GM12878 (cell line): ENCODE measurements around the gene AHNAK2. TPM values are rescaled to one million over a fixed set of nuclear protein-coding genes. Genes with fewer than 3 reads are reported as not detected.

Experiments used
- polyA plus RNA-seq, 11 experiments: library from polyadenylated mRNA; depleted of rRNA in 4 of 11; unstranded in 6 of 11; stranded (reverse) in 5 of 11; fragments of >200 nt; fragmentation: Nextera tagmentation in 4 of 11; fragmentation: Illumina TruSeq in 1 of 11; extraction: Ambion mirVana in 4 of 11; extraction: Trizol in 1 of 11; gene quantifications; 1 replicate in 1 of 11; 2 replicates in 10 of 11; pipeline versions ENCODE4 v1.2.1 to v1.2.3, GENCODE V29; 2011 to 2016; ENCODE audit warnings: inconsistent platforms in 2 of 11, missing spikeins in 2 of 11, low read depth in 1 of 11
- total RNA-seq, 4 experiments: library from RNA; depleted of rRNA in 3 of 4; stranded (reverse); fragments of >200 nt in 3 of 4; fragmentation: Illumina TruSeq in 1 of 4; extraction: Trizol in 1 of 4; gene quantifications; 2 replicates each; pipeline versions ENCODE4 v1.2.1 to v1.2.3, GENCODE V29; 2013 to 2021

The AHNAK2 gene
- total and polyA plus RNA-seq, 10 of the 15 experiments (the other 5 are each of a cell fraction or from before 2014, with no cell fraction given) = 0.03 to 0.10 TPM; not detected in 8

Other genes with a start within 250 kb of the AHNAK2 start
Only the 7 nearest of the 10 such genes appear.
- gene AKT1, start 182.6 kb downstream of the AHNAK2 start, total RNA-seq (2014; rRNA removed) = 70.8 and 83.6 TPM in 2 replicates
- gene AKT1, start 182.6 kb downstream of the AHNAK2 start, total RNA-seq (2014; rRNA removed; fragmentation: Illumina TruSeq; extraction: Trizol) = 55.9 and 62.4 TPM in 2 replicates
- gene AKT1, start 182.6 kb downstream of the AHNAK2 start, total RNA-seq (2021) = 102 and 110 TPM in 2 replicates
- 44.8 and 70.3 TPM in 2 replicates for gene AKT1, start 182.6 kb downstream of the AHNAK2 start, polyA plus RNA-seq (2011; rRNA removed)
- 19.3 and 55.4 TPM in 2 replicates for gene AKT1, start 182.6 kb downstream of the AHNAK2 start, polyA plus RNA-seq (2014; fragmentation: Illumina TruSeq; extraction: Trizol)
- 1 to 10 TPM in 1 of 2 experiments, under 1 TPM in 1; 0.63 to 1.4 TPM for gene AKT1, start 182.6 kb downstream of the AHNAK2 start, polyA plus RNA-seq (2014; fragmentation: Nextera tagmentation; extraction: Ambion mirVana)
- gene AKT1, start 182.6 kb downstream of the AHNAK2 start, polyA plus RNA-seq (2014; rRNA removed) = 92.3 and 101 TPM in 2 replicates
- 1 to 10 TPM; 9.0 to 9.2 TPM for gene AKT1, start 182.6 kb downstream of the AHNAK2 start, polyA plus RNA-seq (2016; fragmentation: Nextera tagmentation; extraction: Ambion mirVana)
- 0.33 and 0.68 TPM in 2 replicates for gene ZBTB42, start 177.3 kb downstream of the AHNAK2 start, total RNA-seq (2014; rRNA removed)
- 0.46 and 0.54 TPM in 2 replicates for gene ZBTB42, start 177.3 kb downstream of the AHNAK2 start, total RNA-seq (2014; rRNA removed; fragmentation: Illumina TruSeq; extraction: Trizol)
- 1.2 and 1.3 TPM in 2 replicates for gene ZBTB42, start 177.3 kb downstream of the AHNAK2 start, total RNA-seq (2021)
- gene ZBTB42, start 177.3 kb downstream of the AHNAK2 start, polyA plus RNA-seq (2011; rRNA removed) = 0.10 and 0.22 TPM in 2 replicates
- 0.13 TPM in 1 of 2 replicates, not detected in the other for gene ZBTB42, start 177.3 kb downstream of the AHNAK2 start, polyA plus RNA-seq (2014; fragmentation: Illumina TruSeq; extraction: Trizol)
- under 1 TPM in 1 of 2 experiments, not detected in 1; 0.05 TPM for gene ZBTB42, start 177.3 kb downstream of the AHNAK2 start, polyA plus RNA-seq (2014; fragmentation: Nextera tagmentation; extraction: Ambion mirVana)
- gene ZBTB42, start 177.3 kb downstream of the AHNAK2 start, polyA plus RNA-seq (2014; rRNA removed) = 0.51 and 0.94 TPM in 2 replicates
- under 1 TPM in 1 of 2 experiments, not detected in 1; 0.23 TPM for gene ZBTB42, start 177.3 kb downstream of the AHNAK2 start, polyA plus RNA-seq (2016; fragmentation: Nextera tagmentation; extraction: Ambion mirVana)
- 0.06 and 0.16 TPM in 2 replicates for gene CEP170B, start 113.1 kb downstream of the AHNAK2 start, total RNA-seq (2014; rRNA removed)
- 0.04 and 0.05 TPM in 2 replicates for gene CEP170B, start 113.1 kb downstream of the AHNAK2 start, total RNA-seq (2014; rRNA removed; fragmentation: Illumina TruSeq; extraction: Trizol)
- 0.44 and 0.51 TPM in 2 replicates for gene CEP170B, start 113.1 kb downstream of the AHNAK2 start, total RNA-seq (2021)
- 0.03 TPM in 1 of 2 replicates, not detected in the other for gene CEP170B, start 113.1 kb downstream of the AHNAK2 start, polyA plus RNA-seq (2011; rRNA removed)
- 0.01 TPM in 1 of 2 replicates, not detected in the other for gene CEP170B, start 113.1 kb downstream of the AHNAK2 start, polyA plus RNA-seq (2014; fragmentation: Illumina TruSeq; extraction: Trizol)
- not detected for gene CEP170B, start 113.1 kb downstream of the AHNAK2 start, polyA plus RNA-seq (2014; fragmentation: Nextera tagmentation; extraction: Ambion mirVana)
- gene CEP170B, start 113.1 kb downstream of the AHNAK2 start, polyA plus RNA-seq (2014; rRNA removed) = 0.12 and 0.24 TPM in 2 replicates
- gene CEP170B, start 113.1 kb downstream of the AHNAK2 start, polyA plus RNA-seq (2016; fragmentation: Nextera tagmentation; extraction: Ambion mirVana) = not detected
- 32.1 and 43.2 TPM in 2 replicates for gene PLD4, start 53.5 kb downstream of the AHNAK2 start, total RNA-seq (2014; rRNA removed)
- 7.2 and 9.1 TPM in 2 replicates for gene PLD4, start 53.5 kb downstream of the AHNAK2 start, total RNA-seq (2014; rRNA removed; fragmentation: Illumina TruSeq; extraction: Trizol)
- gene PLD4, start 53.5 kb downstream of the AHNAK2 start, total RNA-seq (2021) = 54.3 and 57.7 TPM in 2 replicates
- gene PLD4, start 53.5 kb downstream of the AHNAK2 start, polyA plus RNA-seq (2011; rRNA removed) = 0.04 and 0.20 TPM in 2 replicates
- gene PLD4, start 53.5 kb downstream of the AHNAK2 start, polyA plus RNA-seq (2014; fragmentation: Illumina TruSeq; extraction: Trizol) = 2.7 and 5.3 TPM in 2 replicates
- gene PLD4, start 53.5 kb downstream of the AHNAK2 start, polyA plus RNA-seq (2014; fragmentation: Nextera tagmentation; extraction: Ambion mirVana) = under 1 TPM; 0.27 to 0.37 TPM
- 36.3 and 46.7 TPM in 2 replicates for gene PLD4, start 53.5 kb downstream of the AHNAK2 start, polyA plus RNA-seq (2014; rRNA removed)
- 10 to 100 TPM; 10.6 to 13.0 TPM for gene PLD4, start 53.5 kb downstream of the AHNAK2 start, polyA plus RNA-seq (2016; fragmentation: Nextera tagmentation; extraction: Ambion mirVana)
- gene CLBA1, start 7.4 kb upstream of the AHNAK2 start, total RNA-seq (2014; rRNA removed) = 0.76 and 0.96 TPM in 2 replicates
- 0.45 and 0.74 TPM in 2 replicates for gene CLBA1, start 7.4 kb upstream of the AHNAK2 start, total RNA-seq (2014; rRNA removed; fragmentation: Illumina TruSeq; extraction: Trizol)
- 0.56 and 0.90 TPM in 2 replicates for gene CLBA1, start 7.4 kb upstream of the AHNAK2 start, total RNA-seq (2021)
- gene CLBA1, start 7.4 kb upstream of the AHNAK2 start, polyA plus RNA-seq (2011; rRNA removed) = 0.38 and 0.59 TPM in 2 replicates
- 0.24 and 0.62 TPM in 2 replicates for gene CLBA1, start 7.4 kb upstream of the AHNAK2 start, polyA plus RNA-seq (2014; fragmentation: Illumina TruSeq; extraction: Trizol)
- gene CLBA1, start 7.4 kb upstream of the AHNAK2 start, polyA plus RNA-seq (2014; fragmentation: Nextera tagmentation; extraction: Ambion mirVana) = under 1 TPM in 1 of 2 experiments, not detected in 1; 0.07 TPM
- 0.72 and 1.1 TPM in 2 replicates for gene CLBA1, start 7.4 kb upstream of the AHNAK2 start, polyA plus RNA-seq (2014; rRNA removed)
- gene CLBA1, start 7.4 kb upstream of the AHNAK2 start, polyA plus RNA-seq (2016; fragmentation: Nextera tagmentation; extraction: Ambion mirVana) = 1 to 10 TPM in 1 of 2 experiments, under 1 TPM in 1; 0.62 to 1.1 TPM
- gene CDCA4, start 42.7 kb upstream of the AHNAK2 start, total RNA-seq (2014; rRNA removed) = 59.0 and 62.9 TPM in 2 replicates
- 28.7 and 30.1 TPM in 2 replicates for gene CDCA4, start 42.7 kb upstream of the AHNAK2 start, total RNA-seq (2014; rRNA removed; fragmentation: Illumina TruSeq; extraction: Trizol)
- gene CDCA4, start 42.7 kb upstream of the AHNAK2 start, total RNA-seq (2021) = 56.3 and 60.2 TPM in 2 replicates
- 35.4 and 48.5 TPM in 2 replicates for gene CDCA4, start 42.7 kb upstream of the AHNAK2 start, polyA plus RNA-seq (2011; rRNA removed)
- gene CDCA4, start 42.7 kb upstream of the AHNAK2 start, polyA plus RNA-seq (2014; fragmentation: Illumina TruSeq; extraction: Trizol) = 14.4 and 23.3 TPM in 2 replicates
- 10 to 100 TPM; 10.4 to 16.1 TPM for gene CDCA4, start 42.7 kb upstream of the AHNAK2 start, polyA plus RNA-seq (2014; fragmentation: Nextera tagmentation; extraction: Ambion mirVana)
- 55.7 and 59.3 TPM in 2 replicates for gene CDCA4, start 42.7 kb upstream of the AHNAK2 start, polyA plus RNA-seq (2014; rRNA removed)
- gene CDCA4, start 42.7 kb upstream of the AHNAK2 start, polyA plus RNA-seq (2016; fragmentation: Nextera tagmentation; extraction: Ambion mirVana) = 10 to 100 TPM; 61.7 to 64.0 TPM
- gene GPR132, start 87.1 kb upstream of the AHNAK2 start, total RNA-seq (2014; rRNA removed) = 45.8 and 49.3 TPM in 2 replicates
- 20.3 and 21.0 TPM in 2 replicates for gene GPR132, start 87.1 kb upstream of the AHNAK2 start, total RNA-seq (2014; rRNA removed; fragmentation: Illumina TruSeq; extraction: Trizol)
- gene GPR132, start 87.1 kb upstream of the AHNAK2 start, total RNA-seq (2021) = 39.6 and 40.3 TPM in 2 replicates
- 10.2 and 14.9 TPM in 2 replicates for gene GPR132, start 87.1 kb upstream of the AHNAK2 start, polyA plus RNA-seq (2011; rRNA removed)
- 4.9 and 14.5 TPM in 2 replicates for gene GPR132, start 87.1 kb upstream of the AHNAK2 start, polyA plus RNA-seq (2014; fragmentation: Illumina TruSeq; extraction: Trizol)
- gene GPR132, start 87.1 kb upstream of the AHNAK2 start, polyA plus RNA-seq (2014; fragmentation: Nextera tagmentation; extraction: Ambion mirVana) = 1 to 10 TPM; 1.9 to 2.2 TPM
- gene GPR132, start 87.1 kb upstream of the AHNAK2 start, polyA plus RNA-seq (2014; rRNA removed) = 30.0 and 30.7 TPM in 2 replicates
- gene GPR132, start 87.1 kb upstream of the AHNAK2 start, polyA plus RNA-seq (2016; fragmentation: Nextera tagmentation; extraction: Ambion mirVana) = 10 to 100 TPM; 19.8 to 21.7 TPM